K562 (cell line): ENCODE results near the gene ARHGAP26. TPM values are rescaled to one million over a fixed set of nuclear protein-coding genes. Genes with fewer than 3 reads are reported as not detected.

Experiments
- ATAC-seq: fragments of 200-7000 bp; cut with Tn5 transposase; 3 replicates; pipeline ENCODE4 v1.9.1; 2020; ENCODE audit warnings: moderate library complexity
- BruUV-seq: library from RNA; stranded (reverse); fragments of 400-500 nt; replicated peaks from 2 replicates; lab custom pipeline; 2021; lab: Mats Ljungman, UMichigan
- CTCF ChIA-PET: fragments of 300-600 bp; formaldehyde crosslinking; extraction: SDS; loops from one replicate; lab custom pipeline; 2021; ENCODE audit warnings: low intra/inter-chr PET ratio; lab: Yijun Ruan, JAX
- POLR2A ChIA-PET: fragments of 300-600, 350-650 bp; sonication (Branson Sonifier 250); formaldehyde crosslinking; extraction: SDS; loops from one replicate; lab custom pipeline; 2021; ENCODE audit warnings: antibody characterized with exemption, inconsistent platforms; lab: Yijun Ruan, JAX
- DNase-seq, 4 experiments: peaks; one replicate each; pipeline versions ENCODE4 v3.0.0 to v3.0.0-alpha.2; 2011 to 2018; ENCODE audit warnings: low spot score in 3 of 4, mixed read lengths in 3 of 4; ENCODE audit errors: extremely low read depth in 1 of 4
- FAIRE-seq: peaks from 2 replicates; lab custom pipeline; 2011; peaks lifted over from hg19 to GRCh38; lab: Jason Lieb, UNC
- H2AFZ ChIP-seq: 2 replicates; pipeline ENCODE4 v1.6.0; 2011; ENCODE audit warnings: low read depth, low read length, control low read depth, inconsistent platforms
- H3K27ac ChIP-seq: fragments of 200-600 bp; 3 replicates; pipeline ENCODE4 v1.8.0; 2011; ENCODE audit warnings: low read depth, mild to moderate bottlenecking, control low read depth, inconsistent platforms, low read length, moderate library complexity, mixed read lengths; ENCODE audit errors: extremely low read depth
- H3K27me3 ChIP-seq, 2 experiments: fragments of 300-600 bp in 1 of 2; 2 replicates in 1 of 2; 3 replicates in 1 of 2; pipeline versions ENCODE4 v1.6.0 to v1.8.0; 2011; ENCODE audit warnings: inconsistent platforms in 2 of 2, low read length in 2 of 2, mild to moderate bottlenecking in 1 of 2, mixed read lengths in 1 of 2, moderate library complexity in 1 of 2; ENCODE audit not compliant: control insufficient read depth in 2 of 2, insufficient read depth in 2 of 2
- H3K36me3 ChIP-seq: fragments of 300-600 bp; 3 replicates; pipeline ENCODE4 v1.8.0; 2011; ENCODE audit warnings: mild to moderate bottlenecking, low read length, inconsistent platforms; ENCODE audit not compliant: control insufficient read depth, insufficient read depth
- H3K4me1 ChIP-seq, 2 experiments: fragments of 200-600 bp in 1 of 2; replicated peaks in 1 of 2; 2 replicates in 1 of 2; 3 replicates in 1 of 2; pipeline versions ENCODE4 v1.5.1 to v1.8.0; 2011; ENCODE audit warnings: inconsistent platforms in 2 of 2, low read length in 2 of 2, mild to moderate bottlenecking in 1 of 2, mixed read lengths in 1 of 2, moderate library complexity in 1 of 2; ENCODE audit not compliant: control insufficient read depth in 2 of 2, insufficient read depth in 2 of 2
- H3K4me2 ChIP-seq: 2 replicates; pipeline ENCODE4 v1.6.1; 2011; ENCODE audit warnings: low read length, control low read depth, inconsistent platforms, mixed read lengths; ENCODE audit not compliant: insufficient read depth
- H3K4me3 ChIP-seq: fragments of 200-600 bp; sonication (generic), shearing (Covaris generic); 2 replicates; pipeline ENCODE4 v1.5.1; 2016; ENCODE audit warnings: control low read depth, inconsistent platforms
- H3K79me2 ChIP-seq: fragments of 200-600 bp; 3 replicates; pipeline ENCODE4 v1.8.0; 2011; ENCODE audit warnings: low read length, inconsistent platforms; ENCODE audit not compliant: control insufficient read depth, insufficient read depth
- H3K9ac ChIP-seq, 2 experiments: 2 replicates each; pipeline versions ENCODE4 v1.6.0 to v1.6.1; 2011; ENCODE audit warnings: low read depth in 2 of 2, low read length in 2 of 2, control low read depth in 1 of 2, inconsistent platforms in 1 of 2, mild to moderate bottlenecking in 1 of 2, mixed read lengths in 1 of 2; ENCODE audit not compliant: insufficient read depth in 1 of 2
- H3K9me1 ChIP-seq: one replicate; pipeline ENCODE4 v1.6.0; 2011; ENCODE audit warnings: inconsistent platforms, mild to moderate bottlenecking, low read length, moderate library complexity; ENCODE audit not compliant: control insufficient read depth, insufficient read depth
- H3K9me3 ChIP-seq: replicated peaks from 2 replicates; pipeline ENCODE4 v1.5.1; 2011; ENCODE audit warnings: low read depth, low read length, inconsistent platforms; ENCODE audit not compliant: control insufficient read depth, insufficient read depth
- H4K20me1 ChIP-seq: replicated peaks from 2 replicates; pipeline ENCODE4 v1.6.1; 2011; ENCODE audit warnings: low read length, inconsistent platforms, mixed read lengths; ENCODE audit not compliant: control insufficient read depth, insufficient read depth
- BRD4 ChIP-seq: fragments of 200-600 bp; sonication (generic); IDR thresholded peaks from 2 replicates; pipeline ENCODE4 v1.6.1; 2017; ENCODE audit warnings: inconsistent platforms
- ETS1 ChIP-seq: conservative IDR thresholded peaks from 2 replicates; pipeline ENCODE4 v1.6.1; 2011; ENCODE audit warnings: low read depth, mild to moderate bottlenecking, low read length; ENCODE audit not compliant: control insufficient read depth
- GATA2 ChIP-seq: sonication (generic); formaldehyde crosslinking; IDR thresholded peaks from 2 replicates; pipeline ENCODE4 v1.4.0; 2020; ENCODE audit warnings: mild to moderate bottlenecking, missing genetic modification reagents
- HEY1 ChIP-seq: fragments of 250-450 bp; sonication (Bioruptor Pico); IDR thresholded peaks from 2 replicates; pipeline ENCODE4 v1.5.0; 2020; ENCODE audit warnings: mild to moderate bottlenecking, moderate library complexity, borderline replicate concordance
- MEF2A ChIP-seq: IDR thresholded peaks from 2 replicates; pipeline ENCODE4 v1.6.1; 2011; ENCODE audit warnings: low read depth, mild to moderate bottlenecking, low read length, moderate library complexity; ENCODE audit not compliant: control insufficient read depth
- PHF8 ChIP-seq: fragments of 200-600 bp; sonication (generic); IDR thresholded peaks from 2 replicates; pipeline ENCODE4 v1.6.1; 2012; ENCODE audit warnings: mixed run types, mild to moderate bottlenecking, inconsistent platforms, low read length, moderate library complexity, borderline replicate concordance
- POLR2AphosphoS2 ChIP-seq: IDR thresholded peaks from 2 replicates; pipeline ENCODE4 v1.6.1; 2012; ENCODE audit warnings: low read length, improper control_type of control experiment
- PREB ChIP-seq: sonication (generic); formaldehyde crosslinking; IDR thresholded peaks from 2 replicates; pipeline ENCODE4 v1.8.1; 2023; ENCODE audit warnings: mild to moderate bottlenecking, missing genetic modification reagents
- TAF9B ChIP-seq: fragments of 450-650 bp; IDR thresholded peaks from 2 replicates; pipeline ENCODE4 v1.6.1; 2018; ENCODE audit warnings: mild to moderate bottlenecking; ENCODE audit not compliant: partially characterized antibody
- TARDBP ChIP-seq: fragments of 450-650 bp; IDR thresholded peaks from 2 replicates; pipeline ENCODE4 v1.6.1; 2016
- TOE1 ChIP-seq, 2 experiments: fragments of 450-650 bp in 1 of 2; sonication (generic) in 1 of 2; formaldehyde crosslinking in 1 of 2; IDR thresholded peaks; 2 replicates each; pipeline versions ENCODE4 v1.7.1 to v1.8.0; 2016 to 2022; ENCODE audit warnings: borderline replicate concordance in 2 of 2, mild to moderate bottlenecking in 2 of 2, antibody characterized with exemption in 1 of 2, inconsistent platforms in 1 of 2, low read depth in 1 of 2, missing genetic modification reagents in 1 of 2, moderate library complexity in 1 of 2
- XRCC5 ChIP-seq: fragments of 200-400 bp; formaldehyde crosslinking; IDR thresholded peaks from 2 replicates; pipeline ENCODE4 v1.6.1; 2017; ENCODE audit warnings: low read depth, mild to moderate bottlenecking, low read length
- ZKSCAN1 ChIP-seq: fragments of 150-350 bp; IDR thresholded peaks from 2 replicates; pipeline ENCODE4 v1.6.1; 2016; ENCODE audit warnings: low read depth, low read length
- ZMIZ1 ChIP-seq, 2 experiments: fragments of 150-350 bp in 1 of 2; IDR thresholded peaks; 2 replicates each; pipeline ENCODE4 v1.6.1; 2012 to 2016; ENCODE audit warnings: low read depth in 2 of 2, low read length in 2 of 2, mild to moderate bottlenecking in 1 of 2, moderate library complexity in 1 of 2
- ZNF134 ChIP-seq: fragments of 250-450 bp; sonication (Bioruptor Pico); conservative IDR thresholded peaks from 2 replicates; pipeline ENCODE4 v1.4.0; 2020
- ZNF41 ChIP-seq: fragments of 250-450 bp; sonication (Bioruptor Pico); conservative IDR thresholded peaks from 2 replicates; pipeline ENCODE4 v1.4.0; 2020; ENCODE audit warnings: mild to moderate bottlenecking
- WGBS: fragments of 100-300 bp; shearing (Covaris generic); methylation state at CpG from one replicate; pipeline ENCODE4 v1.1.6; 2016; ENCODE audit warnings: low coverage, mixed read lengths; ENCODE audit not compliant: insufficient coverage; ENCODE audit errors: missing lambda C conversion rate; 5-methylcytosine and 5-hydroxymethylcytosine counted together
- in situ Hi-C: fragments of 300-500 bp; cut with MboI; formaldehyde crosslinking; loops from 4 replicates; pipeline ENCODE4 v1.15.0; 2018; ENCODE audit warnings: inconsistent platforms, mixed read lengths
- intact Hi-C: fragments of 100-400 bp; cut with micrococcal nuclease; formaldehyde crosslinking; loops from 2 replicates; pipeline ENCODE4 v1.14.2; 2022
- polyA plus RNA-seq, 8 experiments: library from polyadenylated mRNA; depleted of rRNA in 4 of 8; stranded (reverse) in 5 of 8; unstranded in 3 of 8; fragments of >200 nt; fragmentation: Nextera tagmentation in 2 of 8; fragmentation: Illumina TruSeq in 1 of 8; extraction: Ambion mirVana in 2 of 8; extraction: Trizol in 1 of 8; gene quantifications; 2 replicates each; pipeline versions ENCODE4 v1.2.1 to v1.2.3, GENCODE V29; 2011 to 2014; ENCODE audit warnings: inconsistent platforms in 1 of 8, missing spikeins in 1 of 8
- total RNA-seq, 7 experiments: library from RNA; depleted of rRNA in 6 of 7; stranded (reverse); fragments of >200 nt in 6 of 7; fragmentation: Illumina TruSeq in 2 of 7; extraction: Trizol in 2 of 7; gene quantifications; 2 replicates each; pipeline versions ENCODE4 v1.2.1 to v1.2.3, GENCODE V29; 2011 to 2021; ENCODE audit warnings: low replicate concordance in 1 of 7

The ARHGAP26 gene
- total and polyA plus RNA-seq, 9 of the 15 experiments (the other 6 are each of a cell fraction or from before 2014, with no cell fraction given): 0.13 to 1.1 (median 0.55) TPM

- BruUV-seq: no TSS peak
- POLR2A ChIA-PET: no interaction called here
- Histone ChIP-seq H3K4me1 (no peaks in the 10 kb centered on the region), H3K9me3 (no peaks in the 10 kb centered on the region), H3K27me3 (no peaks in the 10 kb centered on the region), H4K20me1 (no peaks in the 10 kb centered on the region), H3K27ac (no peak overlapping the region), H3K4me2 (no peak overlapping the region), H3K36me3 (no peaks in the 10 kb centered on the region), H3K79me2 (no peaks in the 10 kb centered on the region), H3K9ac (no peak overlapping the region), H3K4me3 (no peak overlapping the region), H2AFZ (no peak overlapping the region), H3K9me1 (no peaks in the 10 kb centered on the region)
- DNase-seq (no peak), ATAC-seq (no peak), FAIRE-seq (no peak)
- in situ Hi-C loops (no loop called here), intact Hi-C loops (no loop called here)
- CTCF ChIA-PET: no interaction called here
- 26% methylated on average over 5 of the region's 5 CpGs for WGBS
- TF ChIP-seq BRD4: no peak
- no peak for TF ChIP-seq ETS1
- no peak for TF ChIP-seq XRCC5
- no peak for TF ChIP-seq PHF8
- no peak for TF ChIP-seq HEY1 (CRISPR knock-in tag)
- no peak for TF ChIP-seq ZMIZ1 (IDR thresholded peaks at IDR 0.05; ENCODE audit: low read depth in 2 of 2, low read length in 2 of 2)
- no peak for TF ChIP-seq MEF2A
- TF ChIP-seq PREB (CRISPR knock-in tag): no peak
- no peak for TF ChIP-seq ZNF134 (CRISPR knock-in tag)
- TF ChIP-seq TOE1 (IDR thresholded peaks at IDR 0.05; ENCODE audit: borderline replicate concordance): no peak
- no peak for TF ChIP-seq TOE1 (CRISPR knock-in tag; IDR thresholded peaks at IDR 0.05; ENCODE audit: borderline replicate concordance, low read depth)
- no peak for TF ChIP-seq TAF9B
- TF ChIP-seq TARDBP: no peak
- TF ChIP-seq GATA2 (CRISPR knock-in tag): no peak
- TF ChIP-seq ZNF41 (CRISPR knock-in tag): no peak
- no peak for TF ChIP-seq POLR2AphosphoS2
- TF ChIP-seq ZKSCAN1: no peak
Observed at GRCh38 chr5:143154510-143155370, 384.6 kb downstream of the ARHGAP26 start.
